Stimulated activated CD8-positive, alpha-beta memory T cell treated with anti-CD3 and anti-CD28 coated beads, Interleukin-4, amount 100 ng/mL, for 1 hour (primary cell): ENCODE data around the gene SKA2.
"Not testable (repeated sequence)": the region's sequence is repeated elsewhere in the genome, so short reads cannot be mapped to it uniquely, and the experiment has no call there.

ENCODE experiments used
- DNase-seq, 2 donors: peaks; one replicate each; pipeline ENCODE4 v3.0.0-alpha.2; 2020; ENCODE audit warnings: low read depth in 2 of 2, low spot score in 1 of 2

SKA2 gene

DNA sequence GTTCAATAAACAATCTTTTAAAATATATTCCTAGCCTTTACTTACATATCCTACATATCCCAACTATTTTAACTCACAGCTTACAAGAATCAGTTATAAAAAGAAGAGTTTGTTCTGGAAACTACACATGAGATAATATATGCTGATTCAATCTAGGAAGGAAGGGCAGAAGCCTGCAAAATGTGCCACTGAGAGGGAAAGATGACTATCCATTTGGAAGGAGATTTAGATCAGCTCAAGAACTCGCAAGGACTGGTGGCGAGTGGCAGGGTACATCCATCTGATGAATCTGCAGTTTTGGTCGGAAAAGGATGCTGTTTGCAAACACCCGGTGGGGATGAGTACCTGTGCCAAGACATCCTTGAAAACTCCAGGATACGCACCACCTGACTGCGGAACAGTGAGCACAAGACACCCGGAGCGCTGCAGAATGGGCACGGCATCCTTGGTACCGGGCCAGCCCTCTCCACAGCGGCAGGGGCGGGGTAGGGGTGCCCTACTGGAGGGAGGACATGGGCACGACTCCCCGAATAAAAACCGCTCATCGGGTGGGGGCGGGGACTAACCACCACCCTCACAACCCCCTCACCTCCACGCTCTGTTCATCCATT, 49.0 kb downstream of the SKA2 start:
- peak; percentile 26 to 54 for DNase-seq

DNA sequence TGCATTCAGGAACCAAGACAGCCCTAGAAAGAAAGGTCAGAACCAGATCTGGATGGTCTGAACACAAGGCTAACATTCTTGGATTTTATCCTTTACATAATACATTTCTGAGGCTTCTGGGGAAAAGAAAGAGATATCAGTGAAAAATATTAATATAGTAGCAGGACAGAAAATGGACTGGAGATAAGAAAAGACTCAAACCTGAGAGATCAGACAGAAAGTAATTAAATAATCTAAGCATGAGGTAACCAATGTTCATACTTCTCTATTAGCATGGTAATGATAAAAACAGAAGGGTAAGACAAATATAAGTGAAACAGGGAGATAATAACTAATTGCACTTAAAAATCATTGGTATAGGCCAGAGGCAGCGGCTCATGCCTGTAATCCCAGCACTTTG, 53.8 kb downstream of the SKA2 start:
- DNase-seq, result no peak

DNA sequence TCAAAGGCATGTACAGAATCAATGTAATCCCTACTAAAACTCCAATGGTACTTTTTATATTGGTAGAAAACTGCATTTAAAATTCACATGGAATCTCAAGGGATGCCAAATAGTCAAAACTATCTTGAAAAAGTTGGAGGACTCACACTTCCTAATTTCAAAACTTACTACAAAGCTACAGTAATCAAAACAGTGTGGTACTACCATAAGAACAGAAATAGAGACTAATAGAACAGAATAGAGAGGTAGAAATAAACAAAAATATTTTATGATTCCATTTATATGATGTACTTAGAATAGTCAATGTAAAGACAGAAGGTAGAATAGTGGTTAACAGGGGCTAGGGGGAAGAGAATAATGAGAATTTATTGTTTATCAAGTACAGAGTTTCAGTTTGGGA, 57.1 kb downstream of the SKA2 start:
- DNase-seq, result no peak

DNA sequence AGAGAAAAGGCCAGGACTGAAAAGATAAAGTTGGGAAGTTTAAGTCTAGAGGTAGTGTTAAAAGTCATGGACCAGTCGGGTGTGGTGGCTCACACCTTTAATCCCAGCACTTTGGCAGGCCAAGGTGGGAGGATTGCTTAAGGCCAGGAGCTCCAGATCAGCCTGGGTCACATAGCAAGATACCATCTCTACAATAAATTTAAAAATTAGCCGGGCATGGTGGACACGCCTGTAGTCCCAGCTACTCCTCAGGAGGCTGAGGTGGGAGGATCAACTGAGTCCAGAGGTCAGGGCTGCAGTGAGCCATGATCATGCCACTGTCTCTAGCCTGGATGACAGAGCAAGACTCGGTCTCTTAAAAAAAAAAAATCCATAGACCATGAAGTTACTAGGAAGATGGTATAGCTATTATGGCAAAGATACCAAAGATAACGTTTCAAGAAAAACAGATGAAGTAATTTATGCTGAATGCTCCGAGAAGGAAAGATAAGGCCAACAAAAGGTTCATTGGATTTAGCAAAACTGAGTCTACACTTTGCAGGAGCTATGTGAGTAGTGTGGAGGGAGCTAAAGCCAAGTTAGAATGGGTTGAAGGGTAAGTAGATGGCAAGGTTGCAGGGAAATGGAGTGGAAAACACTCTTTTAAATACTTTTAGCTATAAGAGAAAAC, 60.0 kb downstream of the SKA2 start:
- no peak for DNase-seq

DNA sequence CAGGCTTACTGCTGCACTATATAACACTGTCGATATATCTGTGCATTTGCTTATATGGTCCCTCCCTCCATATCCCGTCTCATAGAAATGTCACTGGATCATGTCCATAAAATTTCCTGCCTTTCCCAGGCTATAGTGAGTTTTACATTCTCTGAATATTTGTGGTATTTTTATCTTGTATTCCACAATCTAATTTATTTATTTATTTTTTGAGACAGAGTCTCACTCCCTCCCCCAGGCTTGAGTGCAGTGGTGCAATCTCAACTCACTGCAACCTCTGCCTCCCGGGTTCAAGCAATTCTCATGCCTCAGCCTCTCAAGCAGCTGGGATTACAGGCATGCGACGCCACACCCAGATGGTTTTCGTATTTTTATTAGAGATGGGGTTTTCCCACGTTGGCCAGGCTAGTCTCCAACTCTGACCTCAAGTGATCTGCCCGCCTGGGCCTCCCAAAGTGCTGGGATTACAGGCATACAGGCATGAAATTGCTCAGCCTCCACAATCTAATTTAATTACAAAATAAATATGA, 61.2 kb downstream of the SKA2 start:
- no peak for DNase-seq

DNA sequence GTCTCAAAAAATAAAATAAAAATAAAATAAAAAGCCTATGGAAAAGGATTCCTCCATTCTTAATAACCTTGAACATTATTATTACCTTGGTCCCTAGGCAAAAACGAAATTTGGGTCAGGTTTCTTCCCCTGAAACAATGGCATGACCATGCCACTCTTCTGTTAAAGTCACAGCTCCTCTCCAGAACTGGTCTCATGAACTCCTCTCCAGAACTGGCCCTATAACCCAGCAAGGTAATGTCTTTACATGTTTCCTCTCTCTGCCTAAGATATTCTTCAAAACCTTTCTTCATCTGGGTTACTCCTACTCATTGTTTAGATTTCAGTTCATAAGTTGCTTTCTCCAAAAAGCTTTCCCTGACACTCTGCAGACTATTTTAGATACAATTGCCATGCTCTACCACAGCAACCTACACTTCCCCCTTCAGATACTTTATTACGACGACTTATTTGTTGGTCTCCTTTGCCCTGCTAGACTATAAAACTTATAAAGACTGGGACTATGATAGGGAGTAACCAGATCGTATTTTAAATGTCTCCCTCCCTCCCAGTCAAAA, 61.8 kb downstream of the SKA2 start:
- DNase-seq, result no peak

DNA sequence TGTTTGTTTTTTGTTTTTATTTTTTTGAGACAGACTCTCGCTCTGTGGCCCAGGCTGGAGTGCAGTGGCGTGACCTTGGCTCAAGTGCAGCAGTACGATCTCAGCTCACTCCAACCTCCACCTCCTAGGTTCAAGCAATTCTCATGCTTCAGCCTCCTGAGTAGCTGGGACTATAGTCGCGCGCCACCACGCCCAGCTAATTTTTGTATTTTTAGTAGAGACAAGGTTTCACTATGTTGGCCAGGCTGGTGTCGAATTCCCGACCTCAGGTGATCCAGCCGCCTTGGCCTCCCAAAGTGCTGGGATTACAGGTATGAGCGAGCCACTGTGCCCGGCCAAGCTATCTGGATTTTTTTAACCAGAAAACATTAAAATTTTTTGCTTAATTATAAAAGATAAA, 64.4 kb downstream of the SKA2 start:
- DNase-seq, result not testable (repeated sequence)

DNA sequence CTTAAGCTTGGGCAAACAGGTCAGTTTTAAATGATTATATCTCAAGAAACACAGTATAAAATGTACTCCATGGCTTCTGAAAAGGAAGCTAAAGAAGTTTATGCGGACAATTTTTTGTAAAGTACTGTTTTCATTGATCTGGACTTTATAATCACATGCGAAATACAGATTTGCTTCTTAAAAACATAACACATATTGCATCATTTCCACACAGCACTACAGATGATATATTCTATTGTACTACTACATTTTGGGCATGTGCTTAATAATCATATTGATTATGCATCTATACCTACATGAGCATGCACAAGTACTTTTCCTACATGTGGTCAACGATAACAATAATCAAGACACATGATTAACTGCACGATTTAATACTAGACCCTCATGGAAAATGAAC, 70.8 kb downstream of the SKA2 start:
- DNase-seq, result no peak

DNA sequence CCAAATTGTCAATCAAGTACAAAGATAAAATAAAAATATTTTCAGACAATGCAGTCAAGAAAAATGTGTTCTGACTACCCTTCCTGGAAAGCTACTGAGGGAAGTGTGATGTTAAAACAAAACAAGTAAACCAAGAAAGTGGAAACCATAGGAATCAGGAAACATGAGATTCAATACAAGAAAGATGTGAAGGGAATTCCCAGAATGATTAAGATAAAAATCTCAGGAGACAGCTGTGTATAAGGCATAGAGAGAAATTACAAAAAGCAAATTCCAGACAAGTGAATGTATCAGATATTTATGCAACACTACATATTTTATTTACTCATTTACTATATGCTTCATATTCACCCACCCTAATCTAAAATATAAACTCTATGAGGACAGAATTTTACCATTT, 80.5 kb downstream of the SKA2 start:
- no peak for DNase-seq

DNA sequence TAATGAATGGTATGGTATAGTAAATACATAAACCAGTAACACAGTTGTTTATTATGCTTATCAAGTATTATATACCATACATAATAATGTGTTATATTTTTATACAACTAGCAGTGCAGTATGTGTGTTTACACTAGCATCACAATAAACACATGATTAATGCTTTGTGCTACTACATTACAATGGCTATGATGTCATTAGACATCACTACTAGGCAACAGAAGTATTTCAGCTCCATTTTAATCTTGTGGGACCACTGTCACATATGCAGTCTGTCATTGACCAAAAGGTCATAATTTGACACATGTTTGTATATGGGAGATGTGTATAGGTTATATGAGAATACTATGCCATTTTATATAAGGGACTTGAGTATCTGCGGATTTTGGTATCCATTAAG, 81.0 kb downstream of the SKA2 start:
- no peak for DNase-seq

DNA sequence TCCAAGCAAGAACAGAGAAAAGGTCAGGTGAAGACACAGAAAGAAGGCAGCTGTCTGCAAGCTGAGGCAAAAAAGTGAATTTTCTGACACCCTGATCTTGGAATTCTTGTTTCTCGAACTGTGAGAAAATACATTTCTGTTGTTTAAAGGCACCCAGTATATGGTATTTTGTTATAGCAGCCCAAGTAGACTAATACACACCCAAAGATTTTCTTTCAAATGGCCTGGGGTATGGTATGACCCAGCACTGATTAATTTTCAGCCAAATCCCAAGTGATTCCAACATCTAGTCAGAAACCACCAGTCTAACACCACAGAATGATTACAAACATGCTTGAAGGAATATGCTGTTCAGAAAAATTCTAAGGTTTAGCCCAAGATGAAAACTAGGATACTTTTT, 85.1 kb downstream of the SKA2 start:
- no peak for DNase-seq

DNA sequence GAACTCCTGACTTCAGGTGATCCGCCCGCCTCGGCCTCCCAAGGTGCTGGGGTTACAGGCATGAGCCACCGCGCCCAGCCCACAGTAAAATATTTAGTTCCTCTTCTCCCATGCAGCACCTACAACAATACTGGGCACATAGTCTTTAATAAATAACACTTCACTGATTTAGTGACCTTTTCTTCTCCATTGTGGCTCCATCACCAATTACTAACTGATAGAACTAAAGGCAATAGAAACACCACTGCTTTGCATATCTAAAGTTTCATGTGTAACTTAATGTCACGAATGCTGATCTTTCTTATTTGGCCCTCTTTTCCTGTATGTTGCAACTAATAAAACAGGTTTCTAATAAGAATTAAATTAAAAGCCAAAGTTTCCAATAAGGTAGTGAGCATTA, 87.2 kb downstream of the SKA2 start:
- DNase-seq, result no peak

DNA sequence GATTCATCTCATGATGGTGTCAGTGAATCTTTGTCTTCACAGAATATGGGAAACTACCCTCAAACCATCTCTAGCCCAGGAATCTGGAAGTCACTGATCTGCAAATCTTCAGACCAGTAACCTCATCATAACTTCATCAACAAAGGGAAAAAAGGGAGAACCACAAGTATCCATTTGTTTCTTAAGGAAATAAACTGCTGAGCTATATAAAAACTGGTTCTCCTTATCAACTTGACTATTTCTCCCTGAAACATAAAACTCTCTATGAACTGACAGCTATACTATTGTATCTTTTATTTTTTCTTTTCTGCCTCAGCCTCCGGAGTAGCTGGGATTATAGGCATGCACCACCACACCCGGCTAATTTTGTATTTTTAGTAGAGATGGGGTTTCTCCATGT, 87.6 kb downstream of the SKA2 start:
- DNase-seq, result no peak

DNA sequence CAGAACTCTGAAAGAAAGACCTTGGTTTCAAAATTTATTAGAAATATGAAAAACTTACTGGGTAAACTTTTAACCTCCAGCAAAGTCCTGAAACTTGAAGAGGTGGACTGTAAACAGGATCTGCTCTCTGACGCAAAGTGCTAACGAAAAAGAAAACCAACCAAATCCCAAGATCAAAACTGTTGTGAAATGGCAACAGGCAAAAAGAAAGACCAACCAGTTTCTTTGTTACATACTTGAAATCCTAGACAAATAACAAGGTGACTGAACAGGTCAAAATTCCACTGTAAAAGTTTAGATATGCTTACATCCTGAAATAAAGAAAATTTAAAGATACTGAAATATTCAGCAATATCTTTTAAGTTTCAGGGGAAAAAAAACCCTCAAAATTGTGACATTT, 92.5 kb downstream of the SKA2 start:
- no peak for DNase-seq
